Measurements from ENCODE around the gene NCL.
"Not testable (repeated sequence)": the region's sequence is repeated elsewhere in the genome, so short reads cannot be mapped to it uniquely, and the experiment has no call there.

NCL gene

GRCh38 chr2:231404183-231404578 lies 60.1 kb downstream of the NCL start:
- H3K36me3 ChIP-seq (ENCODE audit: insufficient read depth, low read length); H3K27me3 ChIP-seq (ENCODE audit: insufficient read depth, low read length); H3K9me3 ChIP-seq (ENCODE audit: low read length); H2AFZ ChIP-seq (ENCODE audit: low read depth, low read length); H3K4me1 ChIP-seq (ENCODE audit: insufficient read depth, low read length); H3K4me3 ChIP-seq (ENCODE audit: low read length): not testable (repeated sequence)
